ENCODE results near the gene DIP2C.
"Not testable (repeated sequence)": the region's sequence is repeated elsewhere in the genome, so short reads cannot be mapped to it uniquely, and the experiment has no call there.

Gene DIP2C

GRCh38 chr10:640673-641045 is 48.8 kb downstream of the DIP2C start:
- ATAC-seq: no peak
- no peak for DNase-seq

GRCh38 chr10:639751-640672 is 49.5 kb downstream of the DIP2C start:
- ATAC-seq: no peak

GRCh38 chr10:639001-639750 is 50.3 kb downstream of the DIP2C start:
- DNase-seq: no peak
- ATAC-seq: no peak

More at GRCh38 chr10:639751-640672, 49.5 kb downstream of the DIP2C start:
- no peak for DNase-seq

- no peak for ATAC-seq
- DNase-seq: no peak
Measured at GRCh38 chr10:637771-638195, 51.7 kb downstream of the DIP2C start.

GRCh38 chr10:637221-637620 is 52.2 kb downstream of the DIP2C start:
- no peak for ATAC-seq
- DNase-seq: no peak

GRCh38 chr10:636769-637168 is 52.7 kb downstream of the DIP2C start:
- no peak for ATAC-seq
- no peak for DNase-seq

- ATAC-seq (no peak), DNase-seq (no peak)
Measured at GRCh38 chr10:636016-636730, 53.3 kb downstream of the DIP2C start.

- no peak for DNase-seq
- no peak for ATAC-seq
Measured at GRCh38 chr10:635088-635861, 54.2 kb downstream of the DIP2C start.

GRCh38 chr10:634256-634655 is 55.2 kb downstream of the DIP2C start:
- DNase-seq (no peak), ATAC-seq (no peak)

GRCh38 chr10:633279-634245 is 55.9 kb downstream of the DIP2C start:
- ATAC-seq (no peak), DNase-seq (no peak)

GRCh38 chr10:632807-633177 is 56.7 kb downstream of the DIP2C start:
- not testable (repeated sequence) for DNase-seq, ATAC-seq

GRCh38 chr10:632155-632806 is 57.2 kb downstream of the DIP2C start:
- not testable (repeated sequence) for DNase-seq, ATAC-seq

- ATAC-seq (no peak), DNase-seq (no peak)
Measured at GRCh38 chr10:631266-631665, 58.2 kb downstream of the DIP2C start.

GRCh38 chr10:630581-631073 is 58.8 kb downstream of the DIP2C start:
- no peak for ATAC-seq
- no peak for DNase-seq

GRCh38 chr10:629186-629998 is 60.1 kb downstream of the DIP2C start:
- ATAC-seq (no peak), DNase-seq (no peak)

GRCh38 chr10:628386-629045 is 61.0 kb downstream of the DIP2C start:
- no peak for DNase-seq
- no peak for ATAC-seq

GRCh38 chr10:627032-627992 is 62.2 kb downstream of the DIP2C start:
- DNase-seq (no peak), ATAC-seq (no peak)

Measured in stimulated activated naive CD8-positive, alpha-beta T cell treated with anti-CD3 and anti-CD28 coated beads, Interleukin-15, Interleukin-2, amounts not matched to agents 100 U/mL and 50 U/mL, for 24 hours (primary cell).